Measurements from ENCODE around the gene EIF4EBP3.

GRCh38 chr5:140573683-140574082, 26.2 kb downstream of the EIF4EBP3 start:
- TF ChIP-seq, protein P1, sequence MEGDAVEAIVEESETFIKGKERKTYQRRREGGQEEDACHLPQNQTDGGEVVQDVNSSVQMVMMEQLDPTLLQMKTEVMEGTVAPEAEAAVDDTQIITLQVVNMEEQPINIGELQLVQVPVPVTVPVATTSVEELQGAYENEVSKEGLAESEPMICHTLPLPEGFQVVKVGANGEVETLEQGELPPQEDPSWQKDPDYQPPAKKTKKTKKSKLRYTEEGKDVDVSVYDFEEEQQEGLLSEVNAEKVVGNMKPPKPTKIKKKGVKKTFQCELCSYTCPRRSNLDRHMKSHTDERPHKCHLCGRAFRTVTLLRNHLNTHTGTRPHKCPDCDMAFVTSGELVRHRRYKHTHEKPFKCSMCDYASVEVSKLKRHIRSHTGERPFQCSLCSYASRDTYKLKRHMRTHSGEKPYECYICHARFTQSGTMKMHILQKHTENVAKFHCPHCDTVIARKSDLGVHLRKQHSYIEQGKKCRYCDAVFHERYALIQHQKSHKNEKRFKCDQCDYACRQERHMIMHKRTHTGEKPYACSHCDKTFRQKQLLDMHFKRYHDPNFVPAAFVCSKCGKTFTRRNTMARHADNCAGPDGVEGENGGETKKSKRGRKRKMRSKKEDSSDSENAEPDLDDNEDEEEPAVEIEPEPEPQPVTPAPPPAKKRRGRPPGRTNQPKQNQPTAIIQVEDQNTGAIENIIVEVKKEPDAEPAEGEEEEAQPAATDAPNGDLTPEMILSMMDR (IDR thresholded peaks at IDR 0.05), result no peak
- TF ChIP-seq POLR2A (IDR thresholded peaks at IDR 0.05), result no peak
